ENCODE results near the gene NOC2L. TPM values are rescaled to one million over a fixed set of nuclear protein-coding genes. Genes with fewer than 3 reads are reported as not detected.
A peak's percentile ranks its signal among the peaks of the same experiment; 100 is the strongest.

Gene NOC2L
- total RNA-seq, 2 donors from 2014 or later, result 83.5 to 97.3 TPM

- Mint-ChIP-seq H3K9me3 (peaks cover 2% of the 10 kb centered on the region), H3K4me1 (peaks cover 9% of the 10 kb centered on the region), H3K36me3 (ENCODE audit: low read depth) (no peaks in the 10 kb centered on the region), H3K27me3 (ENCODE audit: insufficient read depth) (peaks cover 64% of the 10 kb centered on the region), H3K27ac (no peak overlapping the region), H3K4me3 (no peak overlapping the region)
- Histone ChIP-seq H3K27ac (ENCODE audit: low read depth, low read length) (no peak overlapping the region), H3K36me3 (ENCODE audit: control insufficient read depth, insufficient read depth, low read length) (no peaks in the 10 kb centered on the region), H3K9ac (ENCODE audit: extremely low read depth, low read length, poor library complexity, severe bottlenecking) (no peak overlapping the region), H3K4me3 (ENCODE audit: low read length) (no peak overlapping the region), H3K27me3 (ENCODE audit: control insufficient read depth, insufficient read depth, low read length, poor library complexity, severe bottlenecking) (peaks cover 24% of the 10 kb centered on the region), H3K4me1 (ENCODE audit: control insufficient read depth, insufficient read depth, low read length) (peaks cover 13% of the 10 kb centered on the region), H3K9me3 (ENCODE audit: control insufficient read depth, low read length) (no peaks in the 10 kb centered on the region)
- DNase-seq, result peak; percentile 83
- WGBS, 2 experiments (ENCODE audit: insufficient coverage in 1 of 2, insufficient read length in 1 of 2), result 60 to 69% methylated on average over 22 to 24 of the region's 24 CpGs
- TF ChIP-seq CTCF (conservative IDR thresholded peaks at IDR 0.05), result peak; percentile 70
Measured at GRCh38 chr1:912740-913301, 46.2 kb downstream of the NOC2L start.

- Histone ChIP-seq H3K27ac (ENCODE audit: low read depth, low read length) (no peak overlapping the region), H3K4me3 (ENCODE audit: low read length) (no peak overlapping the region), H3K9me3 (ENCODE audit: control insufficient read depth, low read length) (no peaks in the 10 kb centered on the region), H3K9ac (ENCODE audit: extremely low read depth, low read length, poor library complexity, severe bottlenecking) (no peak overlapping the region), H3K36me3 (ENCODE audit: control insufficient read depth, insufficient read depth, low read length) (no peaks in the 10 kb centered on the region), H3K4me1 (ENCODE audit: control insufficient read depth, insufficient read depth, low read length) (peaks cover 13% of the 10 kb centered on the region), H3K27me3 (ENCODE audit: control insufficient read depth, insufficient read depth, low read length, poor library complexity, severe bottlenecking) (peaks cover 17% of the 10 kb centered on the region)
- H3K4me1 Mint-ChIP-seq, result peaks cover 9% of the 10 kb centered on the region
- no peak for TF ChIP-seq CTCF (conservative IDR thresholded peaks at IDR 0.05)
- WGBS, 2 experiments (ENCODE audit: insufficient coverage in 1 of 2, insufficient read length in 1 of 2), result 79 to 81% methylated on average over 13 to 15 of the region's 15 CpGs
- no peak overlapping the region for H3K4me3 Mint-ChIP-seq
- H3K9me3 Mint-ChIP-seq, result peaks cover 2% of the 10 kb centered on the region
- peak; percentile 32 for DNase-seq
- H3K27ac Mint-ChIP-seq, result no peak overlapping the region
- H3K27me3 Mint-ChIP-seq (ENCODE audit: insufficient read depth), result peaks cover 63% of the 10 kb centered on the region
- no peaks in the 10 kb centered on the region for H3K36me3 Mint-ChIP-seq (ENCODE audit: low read depth)
Measured at GRCh38 chr1:911875-912739, 46.9 kb downstream of the NOC2L start.

GRCh38 chr1:910881-911721 lies 48.0 kb downstream of the NOC2L start:
- TF ChIP-seq CTCF (conservative IDR thresholded peaks at IDR 0.05), result no peak
- Mint-ChIP-seq H3K4me1 (peaks cover 9% of the 10 kb centered on the region), H3K27ac (no peak overlapping the region), H3K27me3 (ENCODE audit: insufficient read depth) (peaks cover 68% of the 10 kb centered on the region), H3K9me3 (peaks cover 2% of the 10 kb centered on the region), H3K4me3 (no peak overlapping the region), H3K36me3 (ENCODE audit: low read depth) (peaks cover 2% of the 10 kb centered on the region)
- peaks cover 13% of the 10 kb centered on the region for H3K4me1 ChIP-seq (ENCODE audit: control insufficient read depth, insufficient read depth, low read length)
- no peaks in the 10 kb centered on the region for H3K36me3 ChIP-seq (ENCODE audit: control insufficient read depth, insufficient read depth, low read length)
- H3K9ac ChIP-seq (ENCODE audit: extremely low read depth, low read length, poor library complexity, severe bottlenecking), result no peak overlapping the region
- H3K27ac ChIP-seq (ENCODE audit: low read depth, low read length), result no peak overlapping the region
- DNase-seq, result peak; percentile 38
- peaks cover 19% of the 10 kb centered on the region for H3K27me3 ChIP-seq (ENCODE audit: control insufficient read depth, insufficient read depth, low read length, poor library complexity, severe bottlenecking)
- H3K9me3 ChIP-seq (ENCODE audit: control insufficient read depth, low read length), result no peaks in the 10 kb centered on the region
- 79 to 90% methylated on average over 21 to 25 of the region's 25 CpGs for WGBS, 2 experiments (ENCODE audit: insufficient coverage in 1 of 2, insufficient read length in 1 of 2)
- H3K4me3 ChIP-seq (ENCODE audit: low read length), result no peak overlapping the region
